ENCODE data around the gene KRT13.

The KRT13 gene

GRCh38 chr17:41519501-41520224, 14.3 kb upstream of the KRT13 start:
- Histone ChIP-seq H2AFZ (ENCODE audit: low read depth) (no peak overlapping the region), H3K4me1 (ENCODE audit: low read depth, poor library complexity, severe bottlenecking) (no peaks in the 10 kb centered on the region), H3K4me3 (IDR thresholded peaks at IDR 0.05; ENCODE audit: insufficient read depth, low read depth, low read length) (no peak overlapping the region), H3K36me3 (ENCODE audit: insufficient read depth) (no peaks in the 10 kb centered on the region), H3K9ac (no peak overlapping the region), H4K20me1 (ENCODE audit: insufficient read depth) (no peaks in the 10 kb centered on the region), H3K27ac (no peak overlapping the region), H3K27me3 (ENCODE audit: insufficient read depth, low read depth) (no peaks in the 10 kb centered on the region; the same call in 1 of the 2 replicates), H3K79me2 (ENCODE audit: insufficient read depth, low read depth) (no peaks in the 10 kb centered on the region), H3K4me2 (no peak overlapping the region)
- TF ChIP-seq CTCF (conservative IDR thresholded peaks at IDR 0.05; ENCODE audit: low read depth, low read length) = no peak

- H3K36me3 ChIP-seq (ENCODE audit: insufficient read depth) = no peaks in the 10 kb centered on the region
- no peaks in the 10 kb centered on the region for H3K27me3 ChIP-seq (ENCODE audit: insufficient read depth, low read depth)
- no peak within 1 kb of the TSS for H2AFZ ChIP-seq (ENCODE audit: low read depth)
- no peaks in the 10 kb centered on the region for H3K79me2 ChIP-seq (ENCODE audit: insufficient read depth, low read depth)
- H3K4me3 ChIP-seq (IDR thresholded peaks at IDR 0.05; ENCODE audit: insufficient read depth, low read depth, low read length) = no peak within 1 kb of the TSS
- H4K20me1 ChIP-seq (ENCODE audit: insufficient read depth) = no peaks in the 10 kb centered on the region
- no peaks in the 10 kb centered on the region for H3K4me1 ChIP-seq (ENCODE audit: low read depth, poor library complexity, severe bottlenecking)
- H3K4me2 ChIP-seq = no peak within 1 kb of the TSS
- TF ChIP-seq CTCF (conservative IDR thresholded peaks at IDR 0.05; ENCODE audit: low read depth, low read length) = no peak
- no peak within 1 kb of the TSS for H3K9ac ChIP-seq
- H3K27ac ChIP-seq = no peak within 1 kb of the TSS
Measured at GRCh38 chr17:41518789-41519449, 13.5 kb upstream of the KRT13 start, which contains the start of gene KRT15. TSS of gene KRT15 (minus strand) at chr17:41518890. CDS start at chr17:41518827, 63 bp downstream.

- Histone ChIP-seq H3K36me3 (ENCODE audit: insufficient read depth) (no peaks in the 10 kb centered on the region), H3K4me3 (IDR thresholded peaks at IDR 0.05; ENCODE audit: insufficient read depth, low read depth, low read length) (no peak overlapping the region), H2AFZ (ENCODE audit: low read depth) (no peak overlapping the region), H3K27me3 (ENCODE audit: insufficient read depth, low read depth) (no peaks in the 10 kb centered on the region), H3K79me2 (ENCODE audit: insufficient read depth, low read depth) (no peaks in the 10 kb centered on the region), H3K9ac (no peak overlapping the region), H3K27ac (no peak overlapping the region), H3K4me2 (no peak overlapping the region), H3K4me1 (ENCODE audit: low read depth, poor library complexity, severe bottlenecking) (no peaks in the 10 kb centered on the region), H4K20me1 (ENCODE audit: insufficient read depth) (no peaks in the 10 kb centered on the region)
- no peak for TF ChIP-seq CTCF (conservative IDR thresholded peaks at IDR 0.05; ENCODE audit: low read depth, low read length)
Measured at GRCh38 chr17:41518031-41518430, 12.6 kb upstream of the KRT13 start.

- Histone ChIP-seq H4K20me1 (ENCODE audit: insufficient read depth) (no peaks in the 10 kb centered on the region), H3K27ac (no peak overlapping the region), H3K79me2 (ENCODE audit: insufficient read depth, low read depth) (no peaks in the 10 kb centered on the region), H3K36me3 (ENCODE audit: insufficient read depth) (no peaks in the 10 kb centered on the region), H3K4me2 (no peak overlapping the region), H3K4me1 (ENCODE audit: low read depth, poor library complexity, severe bottlenecking) (no peaks in the 10 kb centered on the region), H2AFZ (ENCODE audit: low read depth) (no peak overlapping the region), H3K27me3 (ENCODE audit: insufficient read depth, low read depth) (no peaks in the 10 kb centered on the region), H3K4me3 (IDR thresholded peaks at IDR 0.05; ENCODE audit: insufficient read depth, low read depth, low read length) (no peak overlapping the region), H3K9ac (no peak overlapping the region)
- no peak for TF ChIP-seq CTCF (conservative IDR thresholded peaks at IDR 0.05; ENCODE audit: low read depth, low read length)
Measured at GRCh38 chr17:41516830-41517283, 11.4 kb upstream of the KRT13 start.
